ENCODE data around the gene SH3PXD2A. TPM values are rescaled to one million over a fixed set of nuclear protein-coding genes. Genes with fewer than 3 reads are reported as not detected.

The SH3PXD2A gene
- total RNA-seq, 3 donors from 2014 or later, result 14.3 to 30.5 (median 14.7) TPM

DNA sequence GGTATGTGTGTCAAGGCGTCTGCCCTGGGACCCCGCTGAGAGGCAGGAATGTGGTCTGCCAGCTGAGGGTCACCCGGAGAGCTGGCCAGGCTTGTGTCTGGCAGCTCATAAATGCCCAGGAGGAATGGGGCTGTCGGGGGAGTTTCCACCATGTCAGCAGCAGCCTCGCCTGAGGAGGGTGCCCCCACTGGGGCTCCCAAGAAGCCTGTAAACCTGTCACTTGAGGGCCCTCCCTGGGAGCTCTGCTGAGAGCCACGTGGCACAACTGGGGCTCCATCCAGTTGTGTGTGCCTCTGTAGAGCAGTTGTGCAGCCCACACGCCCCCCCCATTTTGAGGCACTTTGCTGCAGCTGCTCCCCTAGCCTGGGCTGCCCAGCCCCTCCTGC lies 291.3 kb downstream of the SH3PXD2A start:
- Histone ChIP-seq H3K27ac (no peak overlapping the region), H3K9me3 (peaks cover 0 to 5% of the 10 kb centered on the region in 2 donors), H3K4me1 (no peaks in the 10 kb centered on the region), H3K36me3 (no peaks in the 10 kb centered on the region), H3K4me3 (no peak overlapping the region), H3K27me3 (no peaks in the 10 kb centered on the region)
- DNase-seq (ENCODE audit: low spot score in 2 of 2), result no peak
- no peak for TF ChIP-seq POLR2A (IDR thresholded peaks at IDR 0.05)
- TF ChIP-seq, protein P1, sequence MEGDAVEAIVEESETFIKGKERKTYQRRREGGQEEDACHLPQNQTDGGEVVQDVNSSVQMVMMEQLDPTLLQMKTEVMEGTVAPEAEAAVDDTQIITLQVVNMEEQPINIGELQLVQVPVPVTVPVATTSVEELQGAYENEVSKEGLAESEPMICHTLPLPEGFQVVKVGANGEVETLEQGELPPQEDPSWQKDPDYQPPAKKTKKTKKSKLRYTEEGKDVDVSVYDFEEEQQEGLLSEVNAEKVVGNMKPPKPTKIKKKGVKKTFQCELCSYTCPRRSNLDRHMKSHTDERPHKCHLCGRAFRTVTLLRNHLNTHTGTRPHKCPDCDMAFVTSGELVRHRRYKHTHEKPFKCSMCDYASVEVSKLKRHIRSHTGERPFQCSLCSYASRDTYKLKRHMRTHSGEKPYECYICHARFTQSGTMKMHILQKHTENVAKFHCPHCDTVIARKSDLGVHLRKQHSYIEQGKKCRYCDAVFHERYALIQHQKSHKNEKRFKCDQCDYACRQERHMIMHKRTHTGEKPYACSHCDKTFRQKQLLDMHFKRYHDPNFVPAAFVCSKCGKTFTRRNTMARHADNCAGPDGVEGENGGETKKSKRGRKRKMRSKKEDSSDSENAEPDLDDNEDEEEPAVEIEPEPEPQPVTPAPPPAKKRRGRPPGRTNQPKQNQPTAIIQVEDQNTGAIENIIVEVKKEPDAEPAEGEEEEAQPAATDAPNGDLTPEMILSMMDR (IDR thresholded peaks at IDR 0.05), result no peak
- TF ChIP-seq POLR2AphosphoS5 (IDR thresholded peaks at IDR 0.05), result no peak
- intact Hi-C loops (cut with DNase I; ENCODE audit: low total_unique reads), result no loop called here

DNA sequence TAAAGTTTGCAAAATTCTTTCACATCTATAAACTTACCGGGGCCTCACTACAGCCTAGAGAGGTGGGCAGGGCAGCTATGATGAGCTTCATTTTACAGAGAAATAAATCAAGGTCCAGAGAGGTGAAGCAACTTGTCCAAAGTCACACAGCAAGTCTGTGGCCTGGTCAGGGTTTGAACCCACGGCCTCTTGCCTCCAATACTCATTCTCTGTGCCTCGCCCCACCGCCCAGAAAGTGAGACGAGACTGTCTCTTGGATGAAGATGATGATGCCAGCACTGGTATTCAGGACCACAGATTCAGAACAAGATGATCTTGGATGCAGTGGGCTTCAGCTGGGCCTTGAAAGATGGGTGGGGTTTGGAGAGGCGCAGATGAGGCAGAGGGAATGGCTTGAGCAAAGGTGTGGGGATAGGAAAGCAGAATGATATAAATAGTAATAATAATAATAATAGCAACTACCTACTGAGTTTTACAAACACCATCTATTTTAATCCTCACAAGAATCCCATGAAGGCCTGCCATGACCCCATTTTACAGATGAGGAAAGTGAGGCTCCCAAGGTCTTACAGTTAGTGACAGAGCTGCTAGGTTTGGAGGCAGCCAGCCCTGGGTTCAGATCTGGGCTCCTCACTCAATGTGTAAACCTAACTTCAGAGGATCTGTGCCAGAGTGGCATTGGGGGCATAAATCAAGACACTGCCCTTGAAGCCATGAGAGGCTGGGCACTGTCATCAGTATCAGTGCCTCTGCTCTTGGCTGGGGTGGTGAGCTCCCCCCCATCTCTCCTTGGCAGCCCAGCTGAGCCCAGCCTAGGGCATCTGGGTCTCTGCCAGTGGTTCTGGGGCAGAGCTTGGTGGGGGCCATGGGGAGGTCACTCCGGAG lies 291.9 kb downstream of the SH3PXD2A start:
- no peak for TF ChIP-seq POLR2A (IDR thresholded peaks at IDR 0.05)
- peaks cover 0 to 5% of the 10 kb centered on the region in 2 donors for H3K9me3 ChIP-seq
- no peaks in the 10 kb centered on the region for H3K36me3 ChIP-seq
- H3K4me1 ChIP-seq, result no peaks in the 10 kb centered on the region
- intact Hi-C loops (cut with DNase I; ENCODE audit: low total_unique reads), result no loop called here
- no peak for DNase-seq (ENCODE audit: low spot score in 2 of 2)
- no peak overlapping the region for H3K27ac ChIP-seq
- no peaks in the 10 kb centered on the region for H3K27me3 ChIP-seq
- H3K4me3 ChIP-seq, result no peak overlapping the region

- DNase-seq (ENCODE audit: low spot score in 2 of 2), result no peak
- no peaks in the 10 kb centered on the region for H3K27me3 ChIP-seq
- TF ChIP-seq POLR2A (IDR thresholded peaks at IDR 0.05) (no peak), POLR2AphosphoS5 (IDR thresholded peaks at IDR 0.05) (no peak)
- TF ChIP-seq, protein P1 (IDR thresholded peaks at IDR 0.05), result no peak
- no peaks in the 10 kb centered on the region for H3K36me3 ChIP-seq
- no peaks in the 10 kb centered on the region for H3K4me1 ChIP-seq
- no peak overlapping the region for H3K4me3 ChIP-seq
- H3K9me3 ChIP-seq, result peaks cover 0 to 5% of the 10 kb centered on the region in 2 donors
- intact Hi-C loops (cut with DNase I; ENCODE audit: low total_unique reads), result no loop called here
- H3K27ac ChIP-seq, result no peak overlapping the region
Measured at GRCh38 chr10:103562383-103562782, 293.0 kb downstream of the SH3PXD2A start.

DNA sequence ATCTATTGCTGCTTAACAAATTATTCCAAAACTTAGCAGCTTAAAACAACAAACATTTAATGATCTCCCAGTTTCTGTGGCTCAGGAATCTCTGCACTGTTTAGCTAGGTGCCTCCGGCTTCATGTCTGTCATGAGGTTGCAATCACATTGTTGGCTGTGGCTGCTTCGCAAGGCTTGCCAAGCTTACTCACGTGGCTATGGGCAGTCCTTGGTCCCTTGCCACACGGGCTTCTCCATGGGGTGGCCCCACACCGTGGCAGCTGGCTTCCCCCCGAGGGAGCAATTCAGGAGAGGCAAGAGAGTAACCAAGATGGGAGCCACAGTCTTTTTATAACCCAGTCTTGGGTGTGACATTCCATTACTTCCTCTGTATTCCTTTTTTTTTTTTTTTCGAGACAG lies 294.5 kb downstream of the SH3PXD2A start:
- TF ChIP-seq, protein P1 (IDR thresholded peaks at IDR 0.05), result no peak
- no peak for TF ChIP-seq POLR2A (IDR thresholded peaks at IDR 0.05)
- no peak for TF ChIP-seq POLR2AphosphoS5 (IDR thresholded peaks at IDR 0.05)
- H3K36me3 ChIP-seq, result no peaks in the 10 kb centered on the region
- no peaks in the 10 kb centered on the region for H3K27me3 ChIP-seq
- H3K27ac ChIP-seq, result no peak overlapping the region
- H3K4me3 ChIP-seq, result no peak overlapping the region
- DNase-seq (ENCODE audit: low spot score in 2 of 2), result no peak
- H3K4me1 ChIP-seq, result no peaks in the 10 kb centered on the region
- intact Hi-C loops (cut with DNase I; ENCODE audit: low total_unique reads), result no loop called here
- peaks cover 0 to 5% of the 10 kb centered on the region in 2 donors for H3K9me3 ChIP-seq

DNA sequence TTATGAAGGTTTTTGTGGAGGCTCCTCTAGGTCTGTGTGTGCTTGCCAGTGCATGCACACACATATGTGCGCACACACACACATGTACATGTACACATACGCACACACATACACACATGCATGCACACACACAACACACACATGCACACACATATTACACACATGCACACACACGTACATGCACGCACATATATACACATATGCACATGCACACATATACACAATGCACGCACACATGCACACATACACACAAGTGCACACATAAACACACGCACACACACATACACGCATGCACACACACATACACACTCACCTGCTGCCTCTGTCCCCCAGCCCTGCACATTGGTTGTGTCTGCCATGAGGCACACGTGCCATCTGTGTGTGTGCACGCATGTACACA lies 295.6 kb downstream of the SH3PXD2A start:
- TF ChIP-seq POLR2A (IDR thresholded peaks at IDR 0.05) (no peak), POLR2AphosphoS5 (IDR thresholded peaks at IDR 0.05) (no peak)
- TF ChIP-seq, protein P1 (IDR thresholded peaks at IDR 0.05), result no peak
- intact Hi-C loops (cut with DNase I; ENCODE audit: low total_unique reads), result no loop called here
- no peaks in the 10 kb centered on the region for H3K36me3 ChIP-seq
- H3K27me3 ChIP-seq, result no peaks in the 10 kb centered on the region
- no peak overlapping the region for H3K4me3 ChIP-seq
- H3K4me1 ChIP-seq, result peaks cover 0 to 6% of the 10 kb centered on the region in 2 donors
- no peak for DNase-seq (ENCODE audit: low spot score in 2 of 2)
- H3K27ac ChIP-seq, result no peak overlapping the region
- peaks cover 0 to 5% of the 10 kb centered on the region in 2 donors for H3K9me3 ChIP-seq
